Mucosa of rectum (tissue), 2 donors: ENCODE data around the gene RNF8.
"Not testable (repeated sequence)": the region's sequence is repeated elsewhere in the genome, so short reads cannot be mapped to it uniquely, and the experiment has no call there.

Experiments used
- H3K27ac ChIP-seq, 2 donors: one replicate each; pipeline ENCODE4 v1.7.0; 2013; ENCODE audit warnings: inconsistent platforms in 2 of 2, low read depth in 2 of 2, low read length in 2 of 2
- H3K27me3 ChIP-seq, 2 donors: one replicate each; pipeline ENCODE4 v1.7.0; 2013; ENCODE audit warnings: low read length in 2 of 2; ENCODE audit not compliant: control insufficient read depth in 2 of 2, insufficient read depth in 2 of 2
- H3K36me3 ChIP-seq, 2 donors: one replicate each; pipeline ENCODE4 v1.7.0; 2013; ENCODE audit warnings: low read length in 2 of 2; ENCODE audit not compliant: control insufficient read depth in 2 of 2, insufficient read depth in 2 of 2
- H3K4me1 ChIP-seq, 2 donors: one replicate each; pipeline ENCODE4 v1.7.0; 2013; ENCODE audit warnings: low read length in 2 of 2, mild to moderate bottlenecking in 1 of 2; ENCODE audit not compliant: control insufficient read depth in 2 of 2, insufficient read depth in 2 of 2
- H3K4me3 ChIP-seq, 2 donors: one replicate each; pipeline ENCODE4 v1.7.0; 2013; ENCODE audit warnings: low read length in 2 of 2
- H3K9ac ChIP-seq, 2 donors: one replicate each; pipeline ENCODE4 v1.7.0; 2013; ENCODE audit warnings: low read length in 2 of 2, low read depth in 1 of 2, mild to moderate bottlenecking in 1 of 2
- H3K9me3 ChIP-seq, 2 donors: one replicate each; pipeline ENCODE4 v1.7.0; 2013; ENCODE audit warnings: low read length in 2 of 2; ENCODE audit not compliant: control insufficient read depth in 2 of 2
- donor health status: healthy.
- donor health status: Normal muscosa, but diverticular disease.

The RNF8 gene

DNA sequence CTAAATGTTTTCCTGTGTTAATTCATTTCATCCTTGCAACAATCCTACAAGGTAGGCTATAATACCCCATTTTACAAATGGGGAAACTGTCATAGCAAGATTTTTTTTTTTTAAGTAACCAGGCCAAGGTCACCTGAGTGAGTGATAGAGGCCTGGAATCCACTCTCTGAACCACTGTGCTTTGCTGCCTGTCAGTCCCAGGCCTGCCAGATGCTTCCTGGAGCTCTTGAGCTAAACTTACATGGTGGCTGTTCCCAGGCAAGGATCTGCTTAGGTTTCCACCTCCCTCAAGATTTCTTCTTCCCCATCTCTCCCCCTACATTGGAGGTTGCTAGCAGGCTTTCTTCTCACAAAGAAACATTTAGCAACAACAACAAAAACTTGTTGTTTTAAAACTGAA lies 32.7 kb upstream of the RNF8 start:
- no peaks in the 10 kb centered on the region for H3K27me3 ChIP-seq
- H3K4me3 ChIP-seq: no peak overlapping the region
- no peak overlapping the region for H3K9ac ChIP-seq
- H3K4me1 ChIP-seq: no peaks in the 10 kb centered on the region
- no peak overlapping the region for H3K27ac ChIP-seq
- peaks cover 40 to 42% of the 10 kb centered on the region in 2 donors for H3K36me3 ChIP-seq
- no peaks in the 10 kb centered on the region for H3K9me3 ChIP-seq

DNA sequence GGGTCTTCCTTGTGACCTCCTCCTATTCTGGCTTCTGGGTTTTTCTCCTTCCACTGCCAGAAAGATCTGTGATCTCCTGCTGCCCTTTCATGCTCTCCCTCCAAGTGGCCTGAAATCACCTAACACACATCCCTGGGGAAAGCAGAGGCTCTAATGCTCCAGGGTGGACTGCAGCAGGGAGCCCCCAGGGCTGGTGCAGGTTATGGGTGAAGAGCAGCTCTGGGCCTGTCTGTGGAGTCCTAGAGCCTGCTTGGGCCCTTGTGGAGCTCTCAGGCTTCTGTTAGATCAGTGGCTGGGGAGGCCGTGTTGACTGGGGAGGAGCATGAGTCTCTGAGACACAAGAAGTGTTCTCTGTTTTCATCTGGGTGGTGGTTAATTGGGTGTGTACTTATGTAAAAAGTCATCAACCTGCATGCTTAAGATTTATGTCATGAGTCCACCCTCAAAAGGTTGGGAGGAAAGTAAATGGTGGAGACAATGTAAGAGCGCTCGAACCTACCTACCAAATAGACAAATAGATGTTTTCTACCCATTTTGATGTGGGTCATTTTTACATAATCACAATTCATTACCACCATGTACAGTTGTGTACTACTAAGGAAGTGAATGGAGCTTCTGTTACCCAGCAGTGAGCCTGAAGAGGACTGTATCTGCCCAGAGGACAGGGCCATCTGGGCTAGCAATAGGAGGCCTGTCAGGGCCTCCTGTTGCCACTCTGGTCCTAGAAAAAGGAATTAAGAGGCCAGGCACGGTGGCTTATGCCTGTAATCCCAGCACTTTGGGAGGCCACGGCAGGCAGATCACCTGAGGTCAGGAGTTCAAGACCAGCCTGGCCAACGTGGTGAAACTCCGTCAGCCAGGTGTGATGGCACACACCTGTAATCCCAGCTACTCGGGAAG lies 32.0 kb upstream of the RNF8 start:
- Histone ChIP-seq H3K27ac (no peak overlapping the region), H3K4me1 (no peaks in the 10 kb centered on the region), H3K9me3 (no peaks in the 10 kb centered on the region), H3K27me3 (no peaks in the 10 kb centered on the region), H3K36me3 (peaks cover 33 to 35% of the 10 kb centered on the region in 2 donors), H3K4me3 (no peak overlapping the region), H3K9ac (no peak overlapping the region)

DNA sequence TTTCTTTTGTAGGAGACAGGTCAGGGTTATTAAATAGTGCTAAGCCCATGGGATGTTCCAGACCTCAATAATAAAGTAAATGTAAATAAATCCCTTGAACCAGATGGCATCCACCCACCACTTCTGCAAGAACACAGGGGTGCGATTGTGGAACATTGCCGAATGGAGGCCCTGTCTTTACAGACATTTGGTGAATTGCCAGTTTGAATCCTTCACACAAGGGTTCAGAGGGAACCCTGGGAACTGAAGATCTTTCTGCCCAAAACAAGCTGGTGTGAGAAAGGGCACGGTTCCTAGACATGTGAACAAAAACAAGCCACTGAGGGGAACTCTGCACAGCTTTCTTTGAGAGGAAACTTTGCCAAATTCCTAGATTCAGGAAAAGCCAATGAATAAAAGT lies 30.2 kb upstream of the RNF8 start:
- Histone ChIP-seq H3K27ac (no peak overlapping the region), H3K9ac (no peak overlapping the region), H3K36me3 (peaks cover 15 to 19% of the 10 kb centered on the region in 2 donors), H3K27me3 (no peaks in the 10 kb centered on the region), H3K9me3 (no peaks in the 10 kb centered on the region), H3K4me3 (no peak overlapping the region), H3K4me1 (no peaks in the 10 kb centered on the region)

DNA sequence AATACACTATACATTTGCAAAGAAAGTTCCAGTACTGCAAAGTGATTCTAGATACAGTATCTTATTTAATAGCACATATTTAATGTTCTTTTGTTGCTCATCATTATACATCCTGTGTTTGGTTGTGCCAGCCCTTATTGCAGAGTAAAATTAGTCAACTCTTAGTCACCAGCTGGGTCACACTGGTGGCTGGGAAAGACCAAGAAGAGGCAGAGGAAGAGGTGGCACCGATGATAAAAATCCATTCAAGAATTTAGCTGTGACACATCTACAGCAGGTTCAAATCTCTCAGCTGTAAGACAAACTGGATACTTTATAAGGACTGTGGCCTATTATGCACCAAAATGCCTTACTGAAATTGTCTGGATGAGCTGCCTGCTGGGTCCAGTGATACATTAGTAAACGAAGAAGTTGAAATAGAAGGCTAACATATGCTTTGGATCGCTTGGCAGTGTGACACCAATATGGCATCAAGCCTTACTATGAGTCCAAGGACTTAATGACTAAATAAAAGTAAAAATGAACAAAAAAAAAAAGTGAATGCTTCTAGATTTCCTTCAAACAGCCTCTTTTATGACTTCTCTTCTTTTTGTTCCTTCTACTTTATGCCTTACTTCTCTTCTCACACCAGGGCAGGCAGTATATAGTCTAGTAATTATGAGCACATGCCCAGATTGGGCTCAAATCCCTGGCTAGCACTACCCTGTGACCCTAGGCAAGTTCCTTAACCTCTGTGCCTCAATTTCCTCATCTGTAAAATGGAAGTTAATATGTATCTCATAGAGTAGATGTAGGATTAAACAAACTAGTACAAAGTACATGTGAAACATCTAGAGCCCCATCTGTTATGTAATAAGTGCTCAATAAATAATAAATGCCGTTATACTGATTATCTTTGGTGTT lies 29.4 kb upstream of the RNF8 start:
- no peaks in the 10 kb centered on the region for H3K9me3 ChIP-seq
- no peaks in the 10 kb centered on the region for H3K4me1 ChIP-seq
- H3K27ac ChIP-seq: no peak overlapping the region
- H3K4me3 ChIP-seq: no peak overlapping the region
- H3K27me3 ChIP-seq: no peaks in the 10 kb centered on the region
- no peak overlapping the region for H3K9ac ChIP-seq
- peaks cover 7 to 15% of the 10 kb centered on the region in 2 donors for H3K36me3 ChIP-seq

DNA sequence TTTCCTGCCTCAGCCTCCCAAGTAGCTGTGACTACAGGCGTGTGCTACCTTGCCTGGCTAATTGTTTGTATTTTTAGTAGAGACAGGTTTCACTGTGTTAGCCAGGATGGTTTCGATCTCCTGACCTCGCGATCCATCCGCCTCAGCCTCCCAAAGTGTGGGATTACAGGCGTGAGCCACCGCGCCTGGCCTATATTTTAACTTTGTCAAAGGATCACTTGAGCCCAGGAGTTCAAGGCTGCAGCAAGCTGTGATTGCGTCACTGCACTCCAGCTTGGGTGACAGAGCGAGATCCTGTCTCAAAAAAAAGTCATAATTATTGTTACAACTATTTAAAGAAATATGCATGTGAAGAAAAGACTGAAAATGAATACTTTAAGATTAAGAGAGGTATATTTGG lies 23.4 kb upstream of the RNF8 start:
- H3K4me1 ChIP-seq, H3K27me3 ChIP-seq, H3K9ac ChIP-seq, H3K27ac ChIP-seq, H3K9me3 ChIP-seq, H3K4me3 ChIP-seq: not testable (repeated sequence)
- H3K36me3 ChIP-seq: peaks cover 6 to 21% of the 10 kb centered on the region in 2 donors

DNA sequence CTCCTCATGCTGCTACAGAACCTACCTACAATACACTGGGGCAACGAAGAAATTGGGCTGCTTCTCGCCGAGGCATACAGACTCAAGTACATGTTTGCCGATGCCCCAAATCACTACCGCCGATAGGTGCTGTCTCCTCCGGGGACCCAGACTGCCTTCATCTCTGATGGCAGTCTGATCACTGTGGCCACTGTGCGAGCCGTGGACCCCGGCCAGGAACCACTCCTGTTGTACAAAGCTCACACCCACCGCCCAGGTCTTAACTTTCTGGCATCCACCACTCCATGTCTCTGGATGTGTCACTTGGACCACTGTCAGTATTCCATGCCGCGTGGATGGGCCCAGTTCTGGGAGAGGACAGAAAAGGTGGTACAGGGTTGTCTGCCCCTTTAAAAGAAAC lies 22.7 kb upstream of the RNF8 start:
- Histone ChIP-seq H3K27me3 (no peaks in the 10 kb centered on the region), H3K36me3 (peaks cover 6 to 21% of the 10 kb centered on the region in 2 donors), H3K4me1 (no peaks in the 10 kb centered on the region), H3K9ac (no peak overlapping the region), H3K27ac (no peak overlapping the region), H3K4me3 (no peak overlapping the region), H3K9me3 (no peaks in the 10 kb centered on the region)

DNA sequence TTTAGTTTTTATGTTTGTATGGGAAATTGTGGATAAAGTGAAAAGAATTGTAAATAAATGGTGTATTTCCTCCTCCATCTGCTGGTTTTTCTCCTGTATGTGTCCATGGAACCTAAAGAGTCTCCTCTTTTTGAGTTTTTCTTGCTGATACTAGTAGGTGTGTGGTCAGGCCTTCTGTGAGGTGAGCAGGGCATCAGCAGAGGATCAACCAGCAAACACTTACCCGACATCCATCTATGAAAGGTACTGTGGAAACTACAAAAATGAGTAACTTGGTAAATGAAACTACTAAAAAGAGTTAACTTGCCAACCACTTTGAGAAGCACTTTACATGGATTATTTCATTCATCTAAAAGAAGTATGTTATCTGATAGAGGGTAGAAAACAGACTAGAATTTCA lies 20.9 kb upstream of the RNF8 start:
- H3K9me3 ChIP-seq: no peaks in the 10 kb centered on the region
- H3K36me3 ChIP-seq: peaks cover 6 to 21% of the 10 kb centered on the region in 2 donors
- H3K9ac ChIP-seq: no peak overlapping the region
- H3K27ac ChIP-seq: no peak overlapping the region
- no peaks in the 10 kb centered on the region for H3K27me3 ChIP-seq
- H3K4me1 ChIP-seq: no peaks in the 10 kb centered on the region
- no peak overlapping the region for H3K4me3 ChIP-seq

DNA sequence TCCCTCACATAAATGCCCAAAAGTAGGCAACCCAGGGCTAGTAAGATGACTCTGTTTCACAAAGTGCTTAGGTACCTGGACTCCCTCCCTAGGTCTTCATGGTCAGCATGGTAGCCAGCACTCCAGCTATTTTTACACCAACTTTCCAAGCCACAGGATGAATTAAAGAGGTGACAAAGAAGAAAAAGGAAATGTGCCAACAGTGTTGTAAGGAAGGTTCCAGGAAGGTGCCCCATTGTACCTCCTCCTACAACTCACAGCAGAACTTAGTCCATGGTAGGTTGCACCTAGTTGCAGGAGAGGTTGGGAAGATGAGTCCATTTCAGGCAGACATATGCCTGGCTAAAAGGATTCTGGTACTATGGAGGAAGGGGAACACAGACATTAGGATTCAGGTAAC lies 19.7 kb upstream of the RNF8 start:
- H3K4me3 ChIP-seq: no peak overlapping the region
- no peaks in the 10 kb centered on the region for H3K4me1 ChIP-seq
- no peak overlapping the region for H3K27ac ChIP-seq
- no peaks in the 10 kb centered on the region for H3K9me3 ChIP-seq
- no peak overlapping the region for H3K9ac ChIP-seq
- H3K27me3 ChIP-seq: no peaks in the 10 kb centered on the region
- peaks cover 6 to 21% of the 10 kb centered on the region in 2 donors for H3K36me3 ChIP-seq

DNA sequence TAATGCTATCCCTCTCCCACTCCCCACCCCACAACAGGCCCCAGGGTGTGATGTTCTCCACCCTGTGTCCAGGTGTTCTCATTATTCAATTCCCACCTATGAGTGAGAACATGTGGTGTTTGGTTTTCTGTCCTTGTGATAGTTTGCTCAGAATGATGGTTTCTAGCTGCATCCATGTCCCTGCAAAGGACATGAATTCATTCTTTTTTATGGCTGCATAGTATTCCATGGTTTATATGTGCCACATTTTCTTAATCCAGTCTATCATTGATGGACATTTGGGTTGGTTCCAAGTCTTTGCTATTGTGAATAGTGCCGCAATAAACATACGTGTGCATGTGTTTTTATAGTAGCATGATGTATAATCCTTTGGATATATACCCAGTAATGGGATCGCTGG lies 15.5 kb upstream of the RNF8 start:
- H3K9ac ChIP-seq, H3K4me1 ChIP-seq, H3K9me3 ChIP-seq, H3K27ac ChIP-seq, H3K4me3 ChIP-seq, H3K27me3 ChIP-seq, H3K36me3 ChIP-seq: not testable (repeated sequence)

DNA sequence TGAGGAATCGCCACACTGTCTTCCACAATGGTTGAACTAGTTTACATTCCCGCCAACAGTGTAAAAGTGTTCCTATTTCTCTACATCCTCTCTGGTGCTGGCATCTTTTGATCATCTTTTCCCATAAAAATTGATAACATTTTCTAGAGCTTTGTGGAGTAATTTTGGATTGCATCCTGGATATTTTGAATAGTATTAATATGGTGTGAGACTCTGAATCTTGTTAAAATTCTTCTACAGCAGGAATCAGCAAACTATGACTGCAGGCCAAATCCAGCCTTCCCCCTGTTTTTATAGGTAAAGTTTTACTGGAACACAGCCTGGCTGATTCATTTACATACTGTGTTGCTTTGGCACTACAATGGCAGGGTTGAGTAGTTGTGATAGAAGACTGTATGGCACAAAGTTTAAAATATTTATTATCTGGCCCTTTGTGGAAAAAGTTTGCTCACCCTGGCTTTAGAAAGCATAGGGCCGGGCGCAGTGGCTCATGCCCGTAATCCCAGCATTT lies 15.0 kb upstream of the RNF8 start:
- Histone ChIP-seq H3K27me3 (no peaks in the 10 kb centered on the region), H3K9me3 (no peaks in the 10 kb centered on the region), H3K4me1 (no peaks in the 10 kb centered on the region), H3K27ac (no peak overlapping the region), H3K4me3 (no peak overlapping the region), H3K36me3 (no peaks in the 10 kb centered on the region), H3K9ac (no peak overlapping the region)
